IPS-NIHi7 (cell line): ENCODE results near the gene ERC1.

ENCODE experiments used
- DNase-seq: peaks from one replicate; pipeline ENCODE4 v3.0.0; 2012; ENCODE audit warnings: mixed read lengths; ENCODE audit errors: extremely low spot score

ERC1 gene

DNA sequence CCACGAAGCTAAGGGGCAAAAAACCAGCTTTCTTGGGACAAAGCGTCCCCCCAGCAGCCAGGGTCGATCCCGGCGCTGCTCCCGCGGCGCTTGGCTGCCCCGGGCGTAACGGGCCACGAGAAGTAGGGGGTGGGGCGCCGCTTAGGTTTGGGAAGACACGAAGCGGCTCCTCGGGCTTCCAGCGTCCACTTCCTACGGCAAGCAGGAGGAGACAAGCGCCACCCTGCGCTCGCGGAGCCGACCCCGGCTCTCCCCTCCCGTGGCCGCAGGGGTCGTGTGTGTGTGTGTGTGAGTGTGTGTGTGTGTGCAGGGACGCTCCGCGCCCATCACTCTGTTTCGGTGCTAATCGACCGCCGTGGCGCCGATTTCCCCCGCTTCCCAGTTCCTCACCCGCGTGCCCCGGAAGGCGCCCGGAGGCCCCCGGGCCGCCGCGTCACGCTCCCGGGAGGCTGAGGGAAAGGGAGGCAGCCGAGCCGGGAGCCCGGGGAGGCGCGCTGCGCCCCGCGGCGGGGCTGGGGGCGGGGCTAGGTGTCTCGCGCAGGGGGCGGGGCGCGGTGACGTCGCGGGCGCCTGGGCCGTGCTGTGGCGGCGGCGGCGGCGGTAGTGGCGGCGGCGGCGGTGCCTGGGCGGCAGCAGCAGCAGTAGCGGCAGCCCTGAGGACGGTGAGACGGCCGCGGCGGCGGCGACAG, at the start of gene ERC1:
TSS of gene ERC1 (plus strand) at position 563 of the 689 bp plus-strand sequence. CDS start 36,681 bp downstream, outside the sequence.
- DNase-seq = peak; percentile 93

DNA sequence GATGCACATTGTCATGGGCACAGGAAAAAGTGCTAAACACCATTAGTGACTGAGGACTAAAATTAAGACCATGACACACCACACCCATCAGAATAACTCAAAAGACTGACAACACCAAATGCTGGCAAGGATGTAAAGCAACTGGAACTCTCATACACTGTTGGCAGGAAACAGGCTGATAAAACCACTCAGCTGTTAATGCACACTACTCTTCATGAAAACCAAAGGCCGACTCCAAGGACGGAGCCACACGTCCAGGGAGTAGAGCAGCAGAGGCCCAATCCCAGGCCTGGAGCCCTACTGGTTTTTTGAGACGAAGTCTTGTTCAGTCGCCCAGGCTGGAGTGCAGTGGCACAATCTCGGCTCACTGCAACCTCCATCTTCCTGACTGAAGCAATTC, 48.0 kb upstream of the ERC1 start:
- no peak for DNase-seq

DNA sequence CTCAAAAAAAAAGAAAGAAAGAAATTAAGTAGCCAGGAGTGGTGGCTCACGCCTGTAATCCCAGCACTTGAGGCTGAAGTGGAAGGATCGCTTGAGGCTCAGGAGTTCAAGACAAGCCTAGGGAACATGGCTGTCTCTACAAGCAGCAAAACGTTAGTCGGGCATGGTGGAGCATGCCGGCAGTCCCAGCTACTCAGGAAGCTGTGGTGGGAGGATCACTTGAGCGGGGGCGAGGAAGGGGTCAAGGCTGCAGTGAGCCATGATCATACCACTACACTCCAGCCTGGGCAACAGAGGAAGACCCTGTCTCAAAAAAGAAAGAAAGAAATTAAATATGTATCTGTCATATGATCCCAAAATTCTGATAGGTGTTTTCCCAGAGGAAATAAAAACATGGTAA, 46.8 kb upstream of the ERC1 start:
- no peak for DNase-seq

DNA sequence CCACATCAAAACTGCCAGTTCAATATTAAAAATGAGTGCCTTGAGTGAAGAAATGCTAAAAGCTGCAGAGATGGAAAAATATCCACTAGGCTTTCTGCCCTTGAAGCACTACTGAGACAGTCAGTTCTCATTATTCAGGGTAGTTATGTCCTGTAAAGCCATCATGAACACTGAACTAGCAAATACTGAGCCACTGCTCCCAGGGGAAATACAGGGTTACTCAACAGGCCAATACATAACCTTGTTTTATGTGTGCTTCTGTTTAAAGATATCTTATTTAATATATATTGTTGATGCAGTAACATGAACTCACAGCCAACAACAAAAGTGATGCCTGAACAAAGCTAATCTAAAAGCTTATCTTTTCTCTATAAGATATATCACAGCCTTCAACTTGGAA, 44.8 kb upstream of the ERC1 start:
- no peak for DNase-seq

DNA sequence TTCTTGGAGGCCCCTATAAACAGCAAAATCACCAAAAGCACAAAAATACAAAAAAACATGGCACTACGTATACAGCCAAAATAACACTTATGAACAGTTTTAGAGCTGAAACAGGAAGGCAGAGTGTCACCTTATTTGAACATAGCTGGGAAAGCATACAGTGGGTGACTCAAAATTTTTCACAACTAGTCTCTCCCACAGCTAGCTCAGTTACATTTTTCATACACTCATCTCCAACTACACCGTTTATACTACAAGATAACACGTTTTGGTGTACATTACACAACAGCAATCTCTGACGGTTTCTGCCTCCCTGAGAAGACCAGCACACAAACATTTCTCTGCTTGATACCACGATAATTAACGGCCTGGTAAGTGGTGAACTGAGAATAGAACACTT, 44.4 kb upstream of the ERC1 start:
- no peak for DNase-seq

DNA sequence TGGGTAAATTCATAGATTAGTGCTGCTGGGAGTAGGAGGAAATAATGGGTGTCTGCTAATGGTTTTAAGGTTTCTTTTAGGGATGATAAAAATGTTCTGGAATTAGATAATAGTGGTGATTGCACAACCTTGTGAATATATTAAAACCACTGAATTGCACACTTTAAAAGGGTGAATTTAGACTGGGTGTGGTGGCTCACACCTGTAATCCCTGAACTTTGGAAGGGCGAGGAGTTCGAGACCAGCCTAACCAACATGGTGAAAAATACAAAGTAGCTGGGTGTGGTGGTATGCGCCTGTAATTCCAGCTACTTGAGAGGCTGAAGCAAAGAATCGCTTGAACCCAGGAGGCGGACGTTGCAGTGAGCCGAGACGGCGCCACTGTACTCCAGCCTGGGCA, 42.8 kb upstream of the ERC1 start:
- no peak for DNase-seq

DNA sequence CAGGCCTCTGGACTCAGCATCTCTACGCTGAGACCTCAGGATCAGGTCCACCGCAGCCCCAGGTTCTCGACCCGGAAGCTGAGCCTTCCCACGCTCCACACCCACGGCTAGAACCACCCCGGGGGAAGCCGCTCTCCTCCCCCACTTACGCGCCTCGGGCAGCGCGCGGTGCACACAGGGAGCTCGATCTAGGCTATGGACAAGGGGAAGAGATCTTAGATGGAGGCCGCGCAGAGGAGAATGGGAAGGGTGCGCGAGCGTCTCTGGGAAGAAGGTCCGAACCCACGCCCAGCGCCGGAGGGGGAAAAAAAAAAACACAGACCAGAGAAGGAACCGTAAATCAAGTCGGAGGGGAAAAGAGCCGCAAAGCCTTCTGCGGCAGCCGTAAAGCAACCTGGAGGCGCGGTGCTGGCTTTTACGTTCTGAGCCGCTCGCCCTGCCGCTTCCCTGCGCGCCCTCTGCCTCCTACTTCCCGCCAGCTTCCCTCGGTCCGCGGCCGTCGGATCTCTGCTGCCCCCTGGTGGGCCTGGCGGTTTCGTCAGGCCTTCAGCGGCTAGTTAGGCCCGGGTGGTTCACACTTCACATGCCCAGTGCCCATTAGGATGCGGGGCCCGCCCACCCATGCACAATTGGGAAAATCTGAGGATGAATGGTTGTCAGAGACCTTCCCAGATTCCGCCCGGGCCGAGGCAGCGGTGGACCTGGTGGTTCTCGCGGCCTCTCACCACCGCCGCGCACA, 41.4 kb upstream of the ERC1 start, which contains the start of gene RAD52:
TSS of gene RAD52 (minus strand) at position 242 of the 739 bp plus-strand sequence. CDS start 16,636 bp downstream, outside the sequence.
- peak; percentile 93 for DNase-seq

DNA sequence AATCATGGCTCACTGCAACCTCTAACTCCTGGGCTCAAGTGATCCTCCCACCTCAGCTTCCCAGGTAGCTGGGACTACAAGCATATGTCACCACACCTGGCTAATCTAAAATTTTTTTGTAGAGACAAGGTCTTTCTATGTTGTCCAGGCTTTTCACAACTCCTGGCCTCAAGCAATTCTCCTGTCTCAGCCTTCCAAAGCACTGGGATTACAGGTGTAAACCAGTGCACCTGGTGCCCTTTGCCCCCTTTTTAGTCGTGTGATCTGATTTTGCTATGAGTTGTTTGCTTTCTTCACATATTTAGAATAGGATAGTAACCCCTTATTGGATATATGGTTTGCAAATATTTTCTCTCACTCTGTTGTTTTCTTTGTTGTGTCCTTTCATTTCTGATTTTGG, 39.8 kb upstream of the ERC1 start:
- no peak for DNase-seq

DNA sequence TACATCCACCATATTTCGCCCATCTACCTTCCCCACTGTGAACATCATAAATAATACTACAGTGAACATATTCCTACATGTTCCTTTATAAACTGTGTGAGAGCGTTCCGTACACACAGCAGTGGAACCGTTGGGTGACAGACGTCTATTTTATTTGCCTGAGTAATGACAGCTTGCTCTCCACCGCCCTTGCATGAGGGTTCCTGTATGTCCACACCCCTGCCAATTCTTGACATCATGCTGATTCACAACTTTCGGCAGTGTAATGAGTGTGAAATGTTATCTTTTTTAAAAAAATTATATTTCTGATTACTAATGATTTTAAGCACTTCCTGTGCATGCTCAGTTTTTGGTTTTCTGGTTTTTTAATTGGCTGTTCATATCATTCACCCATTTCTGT, 37.2 kb upstream of the ERC1 start:
- DNase-seq = no peak

DNA sequence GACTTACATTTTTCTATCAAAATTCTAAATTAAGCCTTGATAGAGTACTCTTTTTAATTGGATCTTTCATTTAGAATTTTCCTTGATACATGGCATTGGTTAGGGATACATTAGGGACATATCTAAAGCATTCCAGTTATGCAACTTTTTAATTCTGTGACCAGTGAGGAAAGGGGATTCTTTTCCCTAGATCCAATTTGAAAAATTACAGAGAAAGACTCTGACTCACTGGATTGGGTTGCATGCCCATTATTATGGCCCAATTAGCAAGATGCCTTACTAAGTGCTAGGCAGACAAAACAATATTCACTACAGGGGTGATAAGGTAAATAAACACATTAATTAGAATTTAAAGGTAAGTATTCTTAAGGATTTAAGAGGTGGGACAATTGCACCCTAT, 36.3 kb upstream of the ERC1 start:
- DNase-seq = no peak

DNA sequence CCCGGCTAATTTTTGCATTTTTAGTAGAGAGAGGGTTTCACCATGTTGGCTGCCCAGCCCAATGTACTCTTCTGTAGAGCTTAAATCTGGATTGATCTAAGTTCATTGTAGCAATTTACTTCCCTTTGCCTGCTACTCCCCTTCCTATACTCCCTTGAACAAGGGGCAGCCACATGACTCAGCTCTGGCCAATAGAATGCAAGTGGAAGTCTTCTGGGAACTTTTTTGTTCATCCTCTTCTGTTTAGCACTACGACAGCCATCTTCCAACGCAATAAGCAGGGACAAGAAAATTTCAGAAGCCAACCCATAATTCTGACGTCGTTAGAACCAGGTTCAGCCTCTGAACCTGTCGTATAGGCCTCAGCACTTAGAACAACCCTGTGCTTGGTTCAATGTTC, 35.1 kb upstream of the ERC1 start:
- DNase-seq = no peak

DNA sequence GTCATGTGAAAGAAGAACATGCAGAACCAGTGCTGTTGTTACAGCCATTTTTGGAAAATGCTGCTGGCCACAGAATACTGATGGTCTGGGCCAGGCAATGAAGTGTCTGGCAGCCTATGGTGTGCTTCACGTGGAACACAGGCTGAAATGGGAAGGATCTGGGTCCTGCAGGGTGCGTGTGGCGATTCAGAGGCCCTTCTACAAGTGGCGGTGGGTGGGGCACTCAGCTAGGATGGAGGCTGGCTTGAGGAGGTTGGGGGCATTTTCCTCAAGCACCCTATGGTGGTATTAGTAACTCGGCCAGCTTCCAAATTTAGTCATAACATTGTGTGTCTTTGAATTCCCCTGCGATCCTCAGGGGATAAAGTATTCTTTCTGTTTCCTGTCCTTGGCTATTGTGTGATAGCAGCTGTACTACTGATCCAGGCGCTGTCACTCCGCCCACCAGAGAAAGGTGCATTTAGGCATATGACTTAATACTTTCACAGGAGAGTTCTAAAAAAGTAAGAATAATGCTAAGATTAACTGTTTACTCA, 32.4 kb upstream of the ERC1 start:
- DNase-seq = no peak

DNA sequence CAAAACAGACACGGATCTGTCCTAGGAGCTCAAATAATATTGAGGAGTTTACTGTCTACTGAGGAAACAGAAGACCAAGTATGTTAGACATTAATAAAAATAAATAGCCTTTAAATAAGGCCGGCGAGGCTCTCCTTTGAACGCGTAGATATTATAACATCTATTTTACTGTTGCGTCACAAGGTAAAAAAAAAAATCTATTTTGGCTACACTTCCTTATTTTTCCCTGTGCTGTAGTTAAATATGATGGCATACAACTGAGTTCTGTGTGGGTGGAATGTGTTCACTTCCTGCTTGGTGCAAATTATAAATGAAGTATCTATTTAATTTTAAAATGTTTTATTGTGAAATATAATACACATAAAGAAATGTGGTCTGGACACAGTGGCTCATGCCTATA, 24.3 kb upstream of the ERC1 start:
- DNase-seq = no peak

DNA sequence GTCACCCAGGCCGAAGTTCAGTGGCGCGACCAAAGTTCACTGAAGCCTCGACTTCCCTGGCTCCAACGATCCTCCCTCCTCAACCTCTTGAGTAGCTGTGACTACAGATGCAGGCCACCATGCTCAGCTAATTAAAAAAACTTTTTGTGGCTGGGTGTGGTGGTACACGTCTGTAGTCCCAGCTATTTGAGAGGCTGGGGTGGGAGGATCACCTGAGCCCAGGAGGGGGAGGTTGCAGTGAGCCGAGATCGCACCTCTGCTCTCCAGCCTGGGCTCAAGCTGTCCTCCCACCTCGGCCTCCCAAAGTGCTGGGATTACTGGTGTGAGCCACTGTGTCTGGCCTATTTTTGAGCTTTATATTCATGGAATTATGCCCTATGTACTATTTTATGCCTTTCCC, 23.4 kb upstream of the ERC1 start:
- no peak for DNase-seq

DNA sequence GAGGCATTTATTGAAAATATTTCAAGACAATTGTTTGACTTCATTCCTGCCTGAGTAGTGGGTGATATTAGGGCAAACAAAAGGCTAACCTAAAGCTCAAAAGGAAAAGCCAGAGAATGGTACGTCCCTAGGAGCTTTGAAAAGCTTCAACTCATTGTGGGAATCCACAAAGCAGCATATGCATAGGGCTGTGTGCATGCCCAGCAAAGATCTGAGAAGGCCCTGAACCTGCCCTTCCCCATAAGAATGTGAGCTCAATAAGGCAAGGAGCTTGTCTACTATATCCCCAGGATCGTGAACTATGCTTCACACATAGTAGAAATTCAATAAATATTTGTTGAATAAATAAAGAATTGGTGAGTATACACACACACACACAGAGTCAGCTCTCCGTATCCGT, 22.5 kb upstream of the ERC1 start:
- DNase-seq = no peak

DNA sequence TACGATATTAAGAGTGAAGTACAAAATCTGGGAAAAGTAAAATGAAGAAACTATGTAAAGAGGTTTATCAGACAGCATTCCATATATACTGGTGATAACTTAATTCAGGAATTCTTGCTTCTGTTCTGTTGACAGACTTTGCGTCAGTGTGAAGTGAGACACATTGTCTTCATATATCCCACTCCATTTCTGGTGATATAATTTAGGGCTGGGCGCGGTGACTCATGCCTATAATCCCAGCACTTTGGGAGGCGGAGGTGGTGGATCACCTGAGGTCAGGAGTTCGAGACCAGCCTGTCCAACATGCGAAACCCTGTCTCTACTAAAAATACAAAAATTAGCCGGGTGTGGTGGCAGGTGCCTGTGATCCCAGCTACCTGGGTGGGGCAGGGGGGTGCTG, 21.2 kb upstream of the ERC1 start:
- DNase-seq = no peak

DNA sequence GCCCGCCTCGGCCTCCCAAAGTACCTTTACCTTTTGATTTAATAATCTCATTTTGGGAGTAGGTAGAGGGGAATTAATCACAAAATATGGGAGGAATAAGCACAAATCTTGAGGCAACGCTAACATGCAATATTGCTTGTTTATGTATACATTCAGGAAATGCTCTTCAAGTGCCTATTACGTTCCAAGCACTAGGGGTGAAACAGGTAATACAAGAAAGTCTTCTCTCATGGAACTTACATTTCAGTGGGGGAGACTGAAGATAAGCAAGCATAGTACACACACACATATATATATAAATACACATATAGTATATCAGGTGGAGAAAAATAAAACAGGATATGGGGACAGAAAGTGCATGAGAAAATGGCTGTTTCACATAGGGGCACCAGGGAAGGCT, 19.0 kb upstream of the ERC1 start:
- no peak for DNase-seq

DNA sequence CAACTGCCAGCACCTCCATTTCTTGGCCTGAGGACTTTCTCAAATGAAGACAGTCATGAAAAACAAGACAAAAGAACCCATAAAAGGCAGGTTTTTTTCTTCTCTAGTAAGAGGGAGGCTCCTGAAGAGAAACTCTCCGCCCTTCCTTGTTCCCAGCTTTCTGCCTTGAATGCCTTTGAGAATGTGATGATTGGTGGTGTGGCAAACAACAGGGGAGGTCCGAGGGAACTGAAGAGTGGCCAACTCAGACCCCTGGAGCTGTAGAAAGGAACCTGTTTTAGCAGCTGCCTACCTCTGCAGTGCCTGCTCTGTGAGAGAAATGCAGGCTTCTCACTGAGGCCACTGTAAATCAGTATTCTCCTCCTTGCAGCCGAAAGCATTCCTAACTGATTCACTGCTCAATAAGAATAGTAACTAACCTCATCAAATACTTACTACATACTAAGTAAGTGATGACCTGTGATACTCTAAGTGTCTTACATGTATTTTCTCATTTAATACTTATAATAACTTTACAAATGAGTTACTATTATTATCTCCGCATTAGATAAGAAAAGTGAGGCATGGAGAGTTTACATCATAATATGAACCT, 16.7 kb upstream of the ERC1 start:
- no peak for DNase-seq

DNA sequence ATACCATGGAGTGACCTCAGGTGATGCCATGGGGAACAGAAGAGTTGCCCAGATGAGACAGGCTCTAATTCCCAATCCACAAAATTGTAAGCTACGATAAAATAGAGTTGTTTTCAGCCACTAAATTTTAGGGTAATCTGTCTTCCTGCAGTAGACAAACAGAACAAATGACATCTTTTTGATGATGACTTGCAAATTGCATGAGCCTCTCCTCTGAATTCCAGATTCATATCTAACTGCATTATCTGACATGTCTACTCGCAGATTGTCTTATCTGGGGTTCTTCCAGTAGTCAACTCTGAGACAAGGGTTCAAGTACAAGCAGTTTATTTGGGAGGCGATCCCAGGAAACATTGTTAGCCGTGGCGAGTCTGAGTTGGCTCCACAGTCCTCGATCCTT, 14.4 kb upstream of the ERC1 start:
- DNase-seq = no peak

DNA sequence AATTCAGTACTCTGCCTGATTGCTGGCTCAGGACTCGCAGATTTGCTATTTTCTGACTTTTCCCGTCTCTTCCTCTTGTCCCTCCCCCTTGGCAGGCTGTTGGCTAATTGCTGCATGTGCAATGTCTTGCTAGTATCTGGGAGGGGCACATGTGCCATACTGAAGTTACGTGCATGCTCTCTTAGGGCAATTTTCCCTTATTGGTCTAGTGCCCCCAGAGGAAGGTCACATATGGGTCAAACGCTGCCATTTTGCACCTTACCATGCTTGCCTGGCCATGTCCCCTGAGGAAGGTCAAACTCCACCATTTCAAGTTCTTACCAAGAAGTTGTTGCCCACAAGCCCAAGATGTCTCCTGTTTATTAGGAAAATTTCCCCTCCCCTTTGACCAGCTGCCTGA, 13.9 kb upstream of the ERC1 start:
- DNase-seq = no peak

DNA sequence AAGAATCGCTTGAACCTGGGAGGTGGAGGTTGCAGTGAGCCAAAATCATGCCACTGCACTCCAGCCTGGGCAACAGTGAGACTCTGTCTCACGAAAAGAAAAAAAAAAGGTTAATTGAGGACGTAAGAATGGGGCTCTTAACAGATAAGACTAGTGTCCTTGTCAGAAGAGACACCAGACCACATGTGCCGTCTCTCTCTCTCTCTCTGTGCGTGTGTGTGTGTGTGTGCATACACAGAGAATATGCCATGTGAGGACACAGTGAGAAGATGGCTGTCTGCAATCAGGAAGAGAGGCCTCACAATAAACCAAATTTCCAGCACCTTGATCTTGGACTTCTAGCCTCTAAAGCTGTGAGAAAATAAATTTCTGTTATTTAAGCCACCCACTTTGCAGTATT, 11.7 kb upstream of the ERC1 start:
- DNase-seq = no peak

DNA sequence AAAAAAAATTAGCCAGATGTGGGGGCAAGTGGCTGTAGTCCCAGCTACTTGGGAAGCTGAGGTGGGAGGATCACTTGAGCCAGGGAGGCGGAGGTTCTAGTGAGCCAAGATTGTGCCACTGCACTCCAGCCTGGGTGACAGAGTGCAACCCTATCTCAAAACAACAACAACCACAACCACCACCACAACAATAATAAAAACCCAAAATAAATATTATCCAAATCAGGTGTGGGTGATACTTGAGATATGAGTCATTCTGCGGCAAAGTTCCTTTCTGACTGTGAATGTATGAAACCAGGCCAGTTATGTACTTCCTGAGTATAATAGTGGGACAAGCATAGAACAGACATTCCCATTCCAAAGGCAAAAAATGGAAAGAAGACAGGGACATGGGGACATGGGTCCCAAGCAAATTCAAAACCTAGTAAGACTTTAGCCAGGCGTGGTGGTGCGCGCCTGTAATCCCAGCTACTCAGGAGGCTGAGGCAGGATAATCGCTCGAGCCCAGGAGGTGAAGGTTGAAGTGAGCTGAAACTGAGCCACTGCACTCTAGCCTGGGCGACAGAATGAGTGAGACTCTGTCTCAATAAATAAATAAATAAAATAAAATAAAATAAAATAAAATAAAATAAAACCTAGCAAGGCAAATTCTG, 9.7 kb upstream of the ERC1 start:
- no peak for DNase-seq
